Caco-2 (cell line): ENCODE measurements around the gene ALK. TPM values are rescaled to one million over a fixed set of nuclear protein-coding genes. Genes with fewer than 3 reads are reported as not detected.

ENCODE experiments used
- BruUV-seq: library from RNA; stranded (reverse); fragments of 400-500 nt; replicated peaks from 2 replicates; lab custom pipeline; 2021; lab: Mats Ljungman, UMichigan
- CTCF ChIA-PET: fragments of 300-600 bp; sonication (Branson Sonifier 250); formaldehyde crosslinking; loops from one replicate; lab custom pipeline; 2022; ENCODE audit warnings: antibody characterized with exemption; lab: Charles Lee
- POLR2A ChIA-PET: fragments of 300-600 bp; sonication (Branson Sonifier 250); formaldehyde crosslinking; loops from one replicate; lab custom pipeline; 2022; ENCODE audit warnings: antibody characterized with exemption; lab: Charles Lee
- DNase-seq, 2 experiments: peaks; one replicate each; pipeline versions ENCODE4 v3.0.0 to v3.0.0-alpha.2; 2020 to 2022
- H3K27me3 ChIP-seq: replicated peaks from 2 replicates; pipeline ENCODE4 v1.6.0; 2011; ENCODE audit warnings: low read length; ENCODE audit not compliant: control insufficient read depth, insufficient read depth
- H3K36me3 ChIP-seq: 2 replicates; pipeline ENCODE4 v1.5.1; 2011; ENCODE audit warnings: low read length; ENCODE audit not compliant: control insufficient read depth, insufficient read depth
- H3K4me1 ChIP-seq: fragments of 250-450 bp; sonication (Bioruptor Pico); 2 replicates; pipeline ENCODE4 v1.5.1; 2020; ENCODE audit warnings: mild to moderate bottlenecking
- H3K4me3 ChIP-seq: 2 replicates; pipeline ENCODE4 v1.5.1; 2011; ENCODE audit warnings: low read depth, mild to moderate bottlenecking, control low read depth, low read length
- H3K9me3 ChIP-seq: fragments of 250-450 bp; sonication (Bioruptor Pico); 2 replicates; pipeline ENCODE4 v1.5.1; 2020; ENCODE audit warnings: mild to moderate bottlenecking, moderate library complexity
- H3K27ac Mint-ChIP-seq: one replicate; pipeline ENCODE4 v1.8.0; 2022; ENCODE audit warnings: mixed read lengths; ENCODE audit not compliant: unreplicated experiment
- H3K27me3 Mint-ChIP-seq: one replicate; pipeline ENCODE4 v1.8.0; 2022; ENCODE audit warnings: mixed read lengths; ENCODE audit not compliant: insufficient read depth, unreplicated experiment
- H3K36me3 Mint-ChIP-seq: one replicate; pipeline ENCODE4 v1.8.0; 2022; ENCODE audit warnings: mild to moderate bottlenecking, mixed read lengths; ENCODE audit not compliant: insufficient read depth, unreplicated experiment
- H3K4me1 Mint-ChIP-seq: one replicate; pipeline ENCODE4 v1.8.0; 2022; ENCODE audit warnings: low read depth, mixed read lengths; ENCODE audit not compliant: unreplicated experiment
- H3K4me3 Mint-ChIP-seq: one replicate; pipeline ENCODE4 v1.8.0; 2022; ENCODE audit warnings: mild to moderate bottlenecking, moderate library complexity, mixed read lengths; ENCODE audit not compliant: unreplicated experiment
- H3K9me3 Mint-ChIP-seq: one replicate; pipeline ENCODE4 v1.8.0; 2022; ENCODE audit warnings: mixed read lengths; ENCODE audit not compliant: unreplicated experiment
- intact Hi-C: fragments of 100-400 bp; cut with micrococcal nuclease; formaldehyde crosslinking; loops from one replicate; pipeline ENCODE4 v1.10.0; 2022; ENCODE audit not compliant: unreplicated experiment
- total RNA-seq: library from RNA; stranded (reverse); gene quantifications from 2 replicates; pipeline ENCODE4 v1.2.3, GENCODE V29; 2022
- TF ChIP-seq, protein P1 (sequence below), 2 experiments: fragments of 200-600 bp in 1 of 2; IDR thresholded peaks; 1 replicate in 1 of 2; 2 replicates in 1 of 2; pipeline versions ENCODE4 v1.5.1 to v1.8.0; 2011 to 2022; ENCODE audit warnings: antibody characterized with exemption in 1 of 2, control low read depth in 1 of 2, inconsistent platforms in 1 of 2, low read depth in 1 of 2, low read length in 1 of 2, mild to moderate bottlenecking in 1 of 2, moderate library complexity in 1 of 2; ENCODE audit not compliant: insufficient read depth in 1 of 2, severe bottlenecking in 1 of 2, unreplicated experiment in 1 of 2

Gene ALK
- total RNA-seq, 1 experiment from 2014 or later, result 0.11 TPM

DNA sequence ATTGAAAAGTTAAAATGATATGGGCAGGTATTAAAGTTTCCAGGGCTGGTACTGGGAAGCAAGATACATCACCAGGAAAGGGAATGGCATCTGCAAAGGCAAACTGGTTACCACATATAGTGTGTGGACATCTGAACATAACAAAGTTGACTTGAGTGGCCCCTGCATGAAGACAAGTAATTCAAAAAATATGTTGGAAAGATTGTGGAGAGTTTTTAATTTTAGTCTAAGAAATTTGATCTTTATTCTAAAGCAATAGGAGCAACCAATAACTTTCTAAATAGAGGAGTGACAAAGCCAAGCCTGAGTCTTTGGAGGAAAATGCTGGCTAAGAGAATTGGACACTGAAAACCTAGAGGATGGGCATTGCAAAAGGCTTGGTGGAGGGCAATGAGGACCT, 278.2 kb downstream of the ALK start:
- H3K4me1 Mint-ChIP-seq, result no peaks in the 10 kb centered on the region
- H3K9me3 Mint-ChIP-seq, result peaks cover 17% of the 10 kb centered on the region
- Histone ChIP-seq H3K4me3 (no peak overlapping the region), H3K4me1 (no peaks in the 10 kb centered on the region), H3K27me3 (no peaks in the 10 kb centered on the region; the same call in 1 of the 2 replicates), H3K9me3 (no peaks in the 10 kb centered on the region), H3K36me3 (no peaks in the 10 kb centered on the region)
- TF ChIP-seq, protein P1, sequence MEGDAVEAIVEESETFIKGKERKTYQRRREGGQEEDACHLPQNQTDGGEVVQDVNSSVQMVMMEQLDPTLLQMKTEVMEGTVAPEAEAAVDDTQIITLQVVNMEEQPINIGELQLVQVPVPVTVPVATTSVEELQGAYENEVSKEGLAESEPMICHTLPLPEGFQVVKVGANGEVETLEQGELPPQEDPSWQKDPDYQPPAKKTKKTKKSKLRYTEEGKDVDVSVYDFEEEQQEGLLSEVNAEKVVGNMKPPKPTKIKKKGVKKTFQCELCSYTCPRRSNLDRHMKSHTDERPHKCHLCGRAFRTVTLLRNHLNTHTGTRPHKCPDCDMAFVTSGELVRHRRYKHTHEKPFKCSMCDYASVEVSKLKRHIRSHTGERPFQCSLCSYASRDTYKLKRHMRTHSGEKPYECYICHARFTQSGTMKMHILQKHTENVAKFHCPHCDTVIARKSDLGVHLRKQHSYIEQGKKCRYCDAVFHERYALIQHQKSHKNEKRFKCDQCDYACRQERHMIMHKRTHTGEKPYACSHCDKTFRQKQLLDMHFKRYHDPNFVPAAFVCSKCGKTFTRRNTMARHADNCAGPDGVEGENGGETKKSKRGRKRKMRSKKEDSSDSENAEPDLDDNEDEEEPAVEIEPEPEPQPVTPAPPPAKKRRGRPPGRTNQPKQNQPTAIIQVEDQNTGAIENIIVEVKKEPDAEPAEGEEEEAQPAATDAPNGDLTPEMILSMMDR (IDR thresholded peaks at IDR 0.05; ENCODE audit: insufficient read depth in 1 of 2, low read depth in 1 of 2, low read length in 1 of 2, severe bottlenecking in 1 of 2, unreplicated experiment in 1 of 2), result no peak
- BruUV-seq, result no TSS peak
- ChIA-PET POLR2A (no interaction called here), CTCF (no interaction called here)
- H3K36me3 Mint-ChIP-seq, result no peaks in the 10 kb centered on the region
- intact Hi-C loops, result no loop called here
- H3K27ac Mint-ChIP-seq, result no peak overlapping the region
- H3K4me3 Mint-ChIP-seq, result no peak overlapping the region
- DNase-seq, result no peak
- H3K27me3 Mint-ChIP-seq, result peaks cover 26% of the 10 kb centered on the region

GRCh38 chr2:29640360-29640759, 281.0 kb downstream of the ALK start:
- H3K27ac Mint-ChIP-seq, result no peak overlapping the region
- POLR2A ChIA-PET, result no interaction called here

DNA sequence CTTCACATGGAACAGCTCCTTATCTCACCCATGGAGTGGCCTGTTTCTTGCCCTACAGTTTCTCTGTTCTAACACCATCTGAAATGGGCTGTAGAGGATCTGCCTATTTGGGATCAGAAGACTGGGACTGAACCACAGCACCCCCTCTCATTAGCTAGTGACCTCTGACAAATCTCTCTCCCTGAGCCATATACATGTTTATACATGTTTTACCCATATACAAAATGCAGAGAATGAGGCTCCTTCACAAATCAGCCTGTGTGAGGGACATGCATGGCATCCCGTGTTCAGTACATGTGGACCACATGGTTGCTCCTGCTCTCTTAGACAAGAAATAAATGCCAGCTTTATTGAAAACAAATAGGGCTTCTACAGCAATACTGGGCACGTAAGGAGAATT, 282.7 kb downstream of the ALK start:
- intact Hi-C loops, result no loop called here
- Histone ChIP-seq H3K4me3 (no peak overlapping the region), H3K27me3 (no peaks in the 10 kb centered on the region; the same call in 1 of the 2 replicates), H3K4me1 (no peaks in the 10 kb centered on the region), H3K9me3 (no peaks in the 10 kb centered on the region), H3K36me3 (no peaks in the 10 kb centered on the region)
- ChIA-PET POLR2A (no interaction called here), CTCF (no interaction called here)
- Mint-ChIP-seq H3K4me3 (no peak overlapping the region), H3K4me1 (no peaks in the 10 kb centered on the region), H3K27me3 (peaks cover 26% of the 10 kb centered on the region), H3K27ac (no peak overlapping the region), H3K36me3 (no peaks in the 10 kb centered on the region), H3K9me3 (no peaks in the 10 kb centered on the region)
- BruUV-seq, result no TSS peak
- TF ChIP-seq, protein P1 (IDR thresholded peaks at IDR 0.05; ENCODE audit: insufficient read depth in 1 of 2, low read depth in 1 of 2, low read length in 1 of 2, severe bottlenecking in 1 of 2, unreplicated experiment in 1 of 2), result no peak
- no peak for DNase-seq

More at GRCh38 chr2:29640360-29640759, 281.0 kb downstream of the ALK start:
- no peaks in the 10 kb centered on the region; the same call in 1 of the 2 replicates for H3K27me3 ChIP-seq
- CTCF ChIA-PET, result no interaction called here
- H3K4me3 Mint-ChIP-seq, result no peak overlapping the region
- intact Hi-C loops, result no loop called here
- TF ChIP-seq, protein P1 (IDR thresholded peaks at IDR 0.05; ENCODE audit: insufficient read depth in 1 of 2, low read depth in 1 of 2, low read length in 1 of 2, severe bottlenecking in 1 of 2, unreplicated experiment in 1 of 2), result no peak
- no peaks in the 10 kb centered on the region for H3K4me1 Mint-ChIP-seq
- no peaks in the 10 kb centered on the region for H3K9me3 ChIP-seq
- BruUV-seq, result no TSS peak
- H3K4me1 ChIP-seq, result no peaks in the 10 kb centered on the region
- H3K36me3 Mint-ChIP-seq, result no peaks in the 10 kb centered on the region
- H3K36me3 ChIP-seq, result no peaks in the 10 kb centered on the region
- no peak for DNase-seq
- no peak overlapping the region for H3K4me3 ChIP-seq
- H3K9me3 Mint-ChIP-seq, result no peaks in the 10 kb centered on the region
- peaks cover 23% of the 10 kb centered on the region for H3K27me3 Mint-ChIP-seq
